K562 (cell line): Measurements from ENCODE around the gene UBQLN3. TPM values are rescaled to one million over a fixed set of nuclear protein-coding genes. Genes with fewer than 3 reads are reported as not detected.
A peak's percentile ranks its signal among the peaks of the same experiment; 100 is the strongest.

Experiments used
- ARID1B ChIP-seq: fragments of 450-650 bp; IDR thresholded peaks from 2 replicates; pipeline ENCODE4 v1.6.1; 2016; ENCODE audit warnings: antibody characterized with exemption, mild to moderate bottlenecking, inconsistent platforms
- DNMT1 ChIP-seq: fragments of 450-650 bp; IDR thresholded peaks from 2 replicates; pipeline ENCODE4 v1.6.1; 2016; ENCODE audit warnings: antibody characterized with exemption, mild to moderate bottlenecking
- EHMT2 ChIP-seq: fragments of 450-650 bp; IDR thresholded peaks from 2 replicates; pipeline ENCODE4 v1.6.1; 2018; ENCODE audit warnings: antibody characterized with exemption
- HMG20A ChIP-seq: fragments of 450-650 bp; formaldehyde crosslinking; conservative IDR thresholded peaks from 2 replicates; pipeline ENCODE4 v1.4.0; 2020; ENCODE audit warnings: mild to moderate bottlenecking, mixed read lengths
- NFE2L1 ChIP-seq: fragments of 450-650 bp; IDR thresholded peaks from 2 replicates; pipeline ENCODE4 v1.6.1; 2016; ENCODE audit warnings: missing genetic modification characterization, low read depth, mild to moderate bottlenecking, missing compliant biosample characterization, moderate library complexity, borderline replicate concordance
- NFIC ChIP-seq: fragments of 450-650 bp; IDR thresholded peaks from 2 replicates; pipeline ENCODE4 v1.6.1; 2017; ENCODE audit warnings: mild to moderate bottlenecking, inconsistent platforms
- PHF20 ChIP-seq: fragments of 450-650 bp; IDR thresholded peaks from 2 replicates; pipeline ENCODE4 v1.6.1; 2018; ENCODE audit not compliant: partially characterized antibody
- PHTF2 ChIP-seq: fragments of 250-450 bp; sonication (Bioruptor Pico); IDR thresholded peaks from 2 replicates; pipeline ENCODE4 v1.5.0; 2021; ENCODE audit warnings: mild to moderate bottlenecking
- SAP30 ChIP-seq: fragments of 200-600 bp; sonication (generic); IDR thresholded peaks from 2 replicates; pipeline ENCODE4 v1.6.1; 2012; ENCODE audit warnings: borderline replicate concordance, low read depth, mild to moderate bottlenecking, moderate library complexity, low read length, control low read depth, inconsistent platforms; ENCODE audit not compliant: insufficient read depth, poor library complexity, severe bottlenecking
- SMARCA5 ChIP-seq: fragments of 450-650 bp; IDR thresholded peaks from 2 replicates; pipeline ENCODE4 v1.6.1; 2016
- SRSF1 ChIP-seq: fragments of 200-400 bp; formaldehyde crosslinking; IDR thresholded peaks from 2 replicates; pipeline ENCODE4 v1.6.1; 2017; ENCODE audit warnings: mild to moderate bottlenecking, low read depth, low read length, moderate library complexity
- SUPT5H ChIP-seq: fragments of 450-650 bp; IDR thresholded peaks from 2 replicates; pipeline ENCODE4 v1.6.1; 2016
- ZBED1 ChIP-seq: IDR thresholded peaks from 2 replicates; pipeline ENCODE4 v1.6.1; 2014
- ZBTB7A ChIP-seq: IDR thresholded peaks from 2 replicates; pipeline ENCODE4 v1.6.1; 2011; ENCODE audit warnings: low read depth, mild to moderate bottlenecking, low read length, moderate library complexity, borderline replicate concordance; ENCODE audit not compliant: control insufficient read depth
- ZNF764 ChIP-seq: fragments of 250-450 bp; sonication (Bioruptor Pico); IDR thresholded peaks from 2 replicates; pipeline ENCODE4 v1.4.0; 2020; ENCODE audit warnings: low read depth, mild to moderate bottlenecking, moderate library complexity
- polyA plus RNA-seq, 8 experiments: library from polyadenylated mRNA; depleted of rRNA in 4 of 8; stranded (reverse) in 5 of 8; unstranded in 3 of 8; fragments of >200 nt; fragmentation: Nextera tagmentation in 2 of 8; fragmentation: Illumina TruSeq in 1 of 8; extraction: Ambion mirVana in 2 of 8; extraction: Trizol in 1 of 8; gene quantifications; 2 replicates each; pipeline versions ENCODE4 v1.2.1 to v1.2.3, GENCODE V29; 2011 to 2014; ENCODE audit warnings: inconsistent platforms in 1 of 8, missing spikeins in 1 of 8
- total RNA-seq, 7 experiments: library from RNA; depleted of rRNA in 6 of 7; stranded (reverse); fragments of >200 nt in 6 of 7; fragmentation: Illumina TruSeq in 2 of 7; extraction: Trizol in 2 of 7; gene quantifications; 2 replicates each; pipeline versions ENCODE4 v1.2.1 to v1.2.3, GENCODE V29; 2011 to 2021; ENCODE audit warnings: low replicate concordance in 1 of 7
- TF ChIP-seq, protein P1 (sequence below): fragments of 250-450 bp; sonication (Bioruptor Pico); IDR thresholded peaks from 2 replicates; pipeline ENCODE4 v1.4.0; 2020; ENCODE audit warnings: borderline replicate concordance
- TF ChIP-seq, protein P2 (sequence below): fragments of 150-350 bp; IDR thresholded peaks from 2 replicates; pipeline ENCODE4 v1.6.1; 2014; ENCODE audit warnings: low read depth, mild to moderate bottlenecking, low read length, borderline replicate concordance
- TF ChIP-seq, protein P3 (sequence below): fragments of 250-450 bp; sonication (Bioruptor Pico); IDR thresholded peaks from 2 replicates; pipeline ENCODE4 v1.8.0; 2021; ENCODE audit warnings: mild to moderate bottlenecking, moderate library complexity
- TF ChIP-seq, protein P4 (sequence below): fragments of 250-450 bp; sonication (Bioruptor Pico); IDR thresholded peaks from 2 replicates; pipeline ENCODE4 v1.8.0; 2022; ENCODE audit warnings: inconsistent platforms, mild to moderate bottlenecking, moderate library complexity, borderline replicate concordance
- TF ChIP-seq, protein P5 (sequence below): fragments of 200-800 bp; sonication (Bioruptor generic); IDR thresholded peaks from 2 replicates; pipeline ENCODE4 v1.6.1; 2017; ENCODE audit warnings: missing genetic modification characterization, missing compliant biosample characterization

UBQLN3 gene
- total and polyA plus RNA-seq, 9 of the 15 experiments (the other 6 are each of a cell fraction or from before 2014, with no cell fraction given) = 0.01 to 0.27 TPM; not detected in 7

DNA sequence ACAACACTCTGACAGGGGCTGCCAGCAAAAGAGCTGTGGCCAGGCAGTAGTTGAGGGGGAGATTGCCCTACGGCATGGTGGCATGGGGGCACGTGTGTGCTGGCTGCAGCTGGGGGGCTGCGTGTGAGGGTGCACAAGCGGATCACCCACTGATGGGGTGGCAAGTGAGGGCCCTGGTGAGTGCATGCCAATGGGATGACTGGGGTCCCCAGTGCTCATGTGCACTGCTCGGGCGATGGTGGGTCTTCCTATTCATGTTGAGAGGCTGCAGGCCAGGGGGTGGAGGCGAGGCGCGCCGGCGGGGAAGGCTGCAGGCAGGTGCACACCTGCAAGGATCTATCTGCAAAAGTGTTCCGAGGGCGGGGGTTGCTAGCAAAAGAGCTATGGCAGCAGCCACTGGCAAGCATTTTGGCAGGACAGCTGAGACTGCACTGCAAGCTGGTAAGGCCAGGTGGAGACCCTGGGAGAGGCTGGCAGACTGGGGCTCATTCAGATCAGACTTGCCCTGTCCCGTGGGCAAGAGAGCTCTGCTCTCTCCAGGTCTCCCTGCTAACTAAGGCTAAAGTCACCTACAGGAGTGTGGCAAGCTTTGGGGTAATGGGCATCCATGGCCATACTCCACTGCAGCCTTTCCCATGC lies 48.7 kb downstream of the UBQLN3 start (continued):
- TF ChIP-seq PHTF2 (CRISPR knock-in tag) (no peak), ZNF764 (CRISPR knock-in tag) (no peak), ZBED1 (no peak), NFIC (no peak), SMARCA5 (no peak), ZBTB7A (no peak), SAP30 (no peak), PHF20 (no peak), NFE2L1 (tag) (no peak), EHMT2 (no peak), HMG20A (CRISPR knock-in tag) (no peak), ARID1B (no peak), SRSF1 (no peak), SUPT5H (peak; percentile 43; the same call in 1 of the 2 replicates), DNMT1 (no peak)
- TF ChIP-seq, protein P1, sequence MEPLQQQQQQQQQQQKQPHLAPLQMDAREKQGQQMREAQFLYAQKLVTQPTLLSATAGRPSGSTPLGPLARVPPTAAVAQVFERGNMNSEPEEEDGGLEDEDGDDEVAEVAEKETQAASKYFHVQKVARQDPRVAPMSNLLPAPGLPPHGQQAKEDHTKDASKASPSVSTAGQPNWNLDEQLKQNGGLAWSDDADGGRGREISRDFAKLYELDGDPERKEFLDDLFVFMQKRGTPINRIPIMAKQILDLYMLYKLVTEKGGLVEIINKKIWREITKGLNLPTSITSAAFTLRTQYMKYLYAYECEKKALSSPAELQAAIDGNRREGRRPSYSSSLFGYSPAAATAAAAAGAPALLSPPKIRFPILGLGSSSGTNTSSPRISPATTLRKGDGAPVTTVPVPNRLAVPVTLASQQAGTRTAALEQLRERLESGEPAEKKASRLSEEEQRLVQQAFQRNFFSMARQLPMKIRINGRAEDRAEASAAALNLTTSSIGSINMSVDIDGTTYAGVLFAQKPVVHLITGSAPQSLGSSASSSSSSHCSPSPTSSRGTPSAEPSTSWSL (CRISPR knock-in tag) = no peak
- TF ChIP-seq, protein P2, sequence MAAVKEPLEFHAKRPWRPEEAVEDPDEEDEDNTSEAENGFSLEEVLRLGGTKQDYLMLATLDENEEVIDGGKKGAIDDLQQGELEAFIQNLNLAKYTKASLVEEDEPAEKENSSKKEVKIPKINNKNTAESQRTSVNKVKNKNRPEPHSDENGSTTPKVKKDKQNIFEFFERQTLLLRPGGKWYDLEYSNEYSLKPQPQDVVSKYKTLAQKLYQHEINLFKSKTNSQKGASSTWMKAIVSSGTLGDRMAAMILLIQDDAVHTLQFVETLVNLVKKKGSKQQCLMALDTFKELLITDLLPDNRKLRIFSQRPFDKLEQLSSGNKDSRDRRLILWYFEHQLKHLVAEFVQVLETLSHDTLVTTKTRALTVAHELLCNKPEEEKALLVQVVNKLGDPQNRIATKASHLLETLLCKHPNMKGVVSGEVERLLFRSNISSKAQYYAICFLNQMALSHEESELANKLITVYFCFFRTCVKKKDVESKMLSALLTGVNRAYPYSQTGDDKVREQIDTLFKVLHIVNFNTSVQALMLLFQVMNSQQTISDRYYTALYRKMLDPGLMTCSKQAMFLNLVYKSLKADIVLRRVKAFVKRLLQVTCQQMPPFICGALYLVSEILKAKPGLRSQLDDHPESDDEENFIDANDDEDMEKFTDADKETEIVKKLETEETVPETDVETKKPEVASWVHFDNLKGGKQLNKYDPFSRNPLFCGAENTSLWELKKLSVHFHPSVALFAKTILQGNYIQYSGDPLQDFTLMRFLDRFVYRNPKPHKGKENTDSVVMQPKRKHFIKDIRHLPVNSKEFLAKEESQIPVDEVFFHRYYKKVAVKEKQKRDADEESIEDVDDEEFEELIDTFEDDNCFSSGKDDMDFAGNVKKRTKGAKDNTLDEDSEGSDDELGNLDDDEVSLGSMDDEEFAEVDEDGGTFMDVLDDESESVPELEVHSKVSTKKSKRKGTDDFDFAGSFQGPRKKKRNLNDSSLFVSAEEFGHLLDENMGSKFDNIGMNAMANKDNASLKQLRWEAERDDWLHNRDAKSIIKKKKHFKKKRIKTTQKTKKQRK = no peak
- TF ChIP-seq, protein P3, sequence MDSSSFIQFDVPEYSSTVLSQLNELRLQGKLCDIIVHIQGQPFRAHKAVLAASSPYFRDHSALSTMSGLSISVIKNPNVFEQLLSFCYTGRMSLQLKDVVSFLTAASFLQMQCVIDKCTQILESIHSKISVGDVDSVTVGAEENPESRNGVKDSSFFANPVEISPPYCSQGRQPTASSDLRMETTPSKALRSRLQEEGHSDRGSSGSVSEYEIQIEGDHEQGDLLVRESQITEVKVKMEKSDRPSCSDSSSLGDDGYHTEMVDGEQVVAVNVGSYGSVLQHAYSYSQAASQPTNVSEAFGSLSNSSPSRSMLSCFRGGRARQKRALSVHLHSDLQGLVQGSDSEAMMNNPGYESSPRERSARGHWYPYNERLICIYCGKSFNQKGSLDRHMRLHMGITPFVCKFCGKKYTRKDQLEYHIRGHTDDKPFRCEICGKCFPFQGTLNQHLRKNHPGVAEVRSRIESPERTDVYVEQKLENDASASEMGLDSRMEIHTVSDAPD (CRISPR knock-in tag) = no peak
- TF ChIP-seq, protein P4, sequence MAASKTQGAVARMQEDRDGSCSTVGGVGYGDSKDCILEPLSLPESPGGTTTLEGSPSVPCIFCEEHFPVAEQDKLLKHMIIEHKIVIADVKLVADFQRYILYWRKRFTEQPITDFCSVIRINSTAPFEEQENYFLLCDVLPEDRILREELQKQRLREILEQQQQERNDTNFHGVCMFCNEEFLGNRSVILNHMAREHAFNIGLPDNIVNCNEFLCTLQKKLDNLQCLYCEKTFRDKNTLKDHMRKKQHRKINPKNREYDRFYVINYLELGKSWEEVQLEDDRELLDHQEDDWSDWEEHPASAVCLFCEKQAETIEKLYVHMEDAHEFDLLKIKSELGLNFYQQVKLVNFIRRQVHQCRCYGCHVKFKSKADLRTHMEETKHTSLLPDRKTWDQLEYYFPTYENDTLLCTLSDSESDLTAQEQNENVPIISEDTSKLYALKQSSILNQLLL (CRISPR knock-in tag) = no peak
- TF ChIP-seq, protein P5, sequence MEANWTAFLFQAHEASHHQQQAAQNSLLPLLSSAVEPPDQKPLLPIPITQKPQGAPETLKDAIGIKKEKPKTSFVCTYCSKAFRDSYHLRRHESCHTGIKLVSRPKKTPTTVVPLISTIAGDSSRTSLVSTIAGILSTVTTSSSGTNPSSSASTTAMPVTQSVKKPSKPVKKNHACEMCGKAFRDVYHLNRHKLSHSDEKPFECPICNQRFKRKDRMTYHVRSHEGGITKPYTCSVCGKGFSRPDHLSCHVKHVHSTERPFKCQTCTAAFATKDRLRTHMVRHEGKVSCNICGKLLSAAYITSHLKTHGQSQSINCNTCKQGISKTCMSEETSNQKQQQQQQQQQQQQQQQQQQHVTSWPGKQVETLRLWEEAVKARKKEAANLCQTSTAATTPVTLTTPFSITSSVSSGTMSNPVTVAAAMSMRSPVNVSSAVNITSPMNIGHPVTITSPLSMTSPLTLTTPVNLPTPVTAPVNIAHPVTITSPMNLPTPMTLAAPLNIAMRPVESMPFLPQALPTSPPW (CRISPR knock-in tag) = no peak
